ENCODE measurements around the gene TP53TG5.

Gene TP53TG5

GRCh38 chr20:45366192-45366591 lies 11.9 kb downstream of the TP53TG5 start:
- Histone ChIP-seq H3K4me1 (ENCODE audit: low read length) (peaks cover 70% of the 10 kb centered on the region), H3K4me2 (ENCODE audit: low read length) (no peak overlapping the region), H3K79me2 (ENCODE audit: low read length) (peaks cover 45% of the 10 kb centered on the region), H3K4me3 (ENCODE audit: low read length) (no peak overlapping the region), H3K27ac (ENCODE audit: low read length) (no peak overlapping the region), H3K9me3 (ENCODE audit: insufficient read depth, low read length) (no peaks in the 10 kb centered on the region), H3K9ac (ENCODE audit: low read length) (no peak overlapping the region), H2AFZ (ENCODE audit: low read depth, low read length) (no peak overlapping the region), H4K20me1 (ENCODE audit: insufficient read depth, low read length) (peaks cover 51% of the 10 kb centered on the region), H3K36me3 (replicated peaks; ENCODE audit: low read depth, low read length) (peaks cover 46% of the 10 kb centered on the region), H3K27me3 (ENCODE audit: low read depth, low read length) (peaks cover 32% of the 10 kb centered on the region)
- TF ChIP-seq, protein P1, sequence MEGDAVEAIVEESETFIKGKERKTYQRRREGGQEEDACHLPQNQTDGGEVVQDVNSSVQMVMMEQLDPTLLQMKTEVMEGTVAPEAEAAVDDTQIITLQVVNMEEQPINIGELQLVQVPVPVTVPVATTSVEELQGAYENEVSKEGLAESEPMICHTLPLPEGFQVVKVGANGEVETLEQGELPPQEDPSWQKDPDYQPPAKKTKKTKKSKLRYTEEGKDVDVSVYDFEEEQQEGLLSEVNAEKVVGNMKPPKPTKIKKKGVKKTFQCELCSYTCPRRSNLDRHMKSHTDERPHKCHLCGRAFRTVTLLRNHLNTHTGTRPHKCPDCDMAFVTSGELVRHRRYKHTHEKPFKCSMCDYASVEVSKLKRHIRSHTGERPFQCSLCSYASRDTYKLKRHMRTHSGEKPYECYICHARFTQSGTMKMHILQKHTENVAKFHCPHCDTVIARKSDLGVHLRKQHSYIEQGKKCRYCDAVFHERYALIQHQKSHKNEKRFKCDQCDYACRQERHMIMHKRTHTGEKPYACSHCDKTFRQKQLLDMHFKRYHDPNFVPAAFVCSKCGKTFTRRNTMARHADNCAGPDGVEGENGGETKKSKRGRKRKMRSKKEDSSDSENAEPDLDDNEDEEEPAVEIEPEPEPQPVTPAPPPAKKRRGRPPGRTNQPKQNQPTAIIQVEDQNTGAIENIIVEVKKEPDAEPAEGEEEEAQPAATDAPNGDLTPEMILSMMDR (IDR thresholded peaks at IDR 0.05; ENCODE audit: low read depth, low read length), result no peak
- TF ChIP-seq EZH2phosphoT487 (IDR thresholded peaks at IDR 0.05; ENCODE audit: low read depth), result no peak

DNA sequence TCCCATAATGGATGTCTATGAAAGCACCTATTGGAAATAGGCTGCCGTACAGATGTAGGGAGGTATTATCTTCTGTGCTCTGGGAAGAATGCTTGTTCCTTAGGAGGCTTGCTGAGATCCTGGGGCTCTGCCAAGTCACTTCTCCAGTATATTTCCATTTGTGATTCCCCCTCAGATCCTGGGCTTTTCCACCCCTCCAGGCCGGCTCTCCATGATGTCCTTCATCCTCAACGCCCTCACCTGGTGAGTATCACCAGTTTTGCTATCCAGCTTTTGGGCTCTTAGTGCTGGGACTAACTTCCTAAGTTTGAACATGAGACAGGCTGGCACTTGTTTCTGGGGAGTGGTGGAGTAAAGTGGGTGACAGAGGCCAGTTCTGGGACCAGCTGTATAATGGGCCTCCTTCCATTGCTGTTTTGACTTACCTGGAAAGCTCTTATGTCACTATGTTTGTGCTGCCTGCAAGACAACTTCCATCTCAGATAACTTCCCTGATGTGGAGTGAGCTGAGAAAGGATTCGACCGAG lies 12.6 kb downstream of the TP53TG5 start:
- Histone ChIP-seq H3K4me3 (ENCODE audit: low read length) (no peak overlapping the region), H3K79me2 (ENCODE audit: low read length) (peaks cover 43% of the 10 kb centered on the region), H3K4me1 (ENCODE audit: low read length) (peaks cover 74% of the 10 kb centered on the region), H3K9me3 (ENCODE audit: insufficient read depth, low read length) (no peaks in the 10 kb centered on the region), H4K20me1 (ENCODE audit: insufficient read depth, low read length) (peaks cover 45% of the 10 kb centered on the region), H3K9ac (ENCODE audit: low read length) (no peak overlapping the region), H3K27me3 (ENCODE audit: low read depth, low read length) (peaks cover 26% of the 10 kb centered on the region), H3K27ac (ENCODE audit: low read length) (no peak overlapping the region), H3K36me3 (replicated peaks; ENCODE audit: low read depth, low read length) (peaks cover 39% of the 10 kb centered on the region), H2AFZ (ENCODE audit: low read depth, low read length) (no peak overlapping the region), H3K4me2 (ENCODE audit: low read length) (no peak overlapping the region)
- TF ChIP-seq EZH2phosphoT487 (IDR thresholded peaks at IDR 0.05; ENCODE audit: low read depth), result no peak
- TF ChIP-seq, protein P1 (IDR thresholded peaks at IDR 0.05; ENCODE audit: low read depth, low read length), result no peak

DNA sequence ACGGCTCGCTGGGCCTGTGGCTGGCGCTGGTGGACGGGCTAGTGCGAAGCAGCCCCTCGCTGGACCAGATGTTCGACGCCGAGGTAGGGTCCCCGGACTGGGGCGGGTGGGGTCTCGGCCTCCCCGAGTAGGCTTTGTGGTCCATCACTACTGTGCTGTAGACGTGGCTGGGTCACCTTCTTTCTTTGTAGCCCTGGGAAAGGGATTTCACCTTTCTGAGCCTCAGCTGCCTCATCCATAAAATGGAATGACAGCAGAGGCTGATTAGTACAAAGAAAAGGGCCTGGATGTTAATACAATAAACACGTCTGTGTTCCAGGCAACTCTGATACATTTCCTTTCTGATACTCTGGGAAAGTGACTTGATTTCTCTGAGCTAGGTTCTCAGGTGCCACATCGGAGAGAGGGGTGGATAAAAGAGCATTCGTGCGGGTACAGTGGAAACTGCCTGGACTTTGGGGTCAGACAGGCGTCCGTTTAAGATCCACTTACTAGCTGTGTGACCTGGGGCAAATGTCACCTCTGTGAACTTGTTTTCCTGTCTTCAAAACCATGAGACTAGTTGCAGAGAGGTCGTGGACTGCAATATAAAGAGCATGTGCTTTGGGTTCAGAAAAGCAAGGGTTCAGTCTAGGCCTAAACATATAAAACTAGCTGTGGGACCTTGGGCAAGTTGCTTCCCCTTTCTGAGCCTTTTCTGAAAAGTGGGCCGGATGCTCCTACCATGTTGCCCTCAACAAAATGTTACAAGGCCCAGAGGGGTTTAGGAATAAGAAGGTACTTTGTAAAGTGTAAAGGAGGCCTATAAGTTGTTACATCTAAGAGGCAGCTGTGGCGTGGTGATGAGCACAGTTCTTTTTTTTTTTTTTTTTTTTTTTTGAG lies 14.3 kb downstream of the TP53TG5 start:
- Histone ChIP-seq H3K9ac (ENCODE audit: low read length) (peak overlapping the region; percentile 73), H3K27ac (ENCODE audit: low read length) (peak overlapping the region; percentile 70), H2AFZ (ENCODE audit: low read depth, low read length) (no peak overlapping the region), H3K4me1 (ENCODE audit: low read length) (peaks cover 72% of the 10 kb centered on the region), H3K4me3 (ENCODE audit: low read length) (peak overlapping the region; percentile 74), H3K4me2 (ENCODE audit: low read length) (peak overlapping the region; percentile 94), H4K20me1 (ENCODE audit: insufficient read depth, low read length) (peaks cover 35% of the 10 kb centered on the region), H3K9me3 (ENCODE audit: insufficient read depth, low read length) (no peaks in the 10 kb centered on the region), H3K36me3 (replicated peaks; ENCODE audit: low read depth, low read length) (peaks cover 34% of the 10 kb centered on the region), H3K79me2 (ENCODE audit: low read length) (peaks cover 36% of the 10 kb centered on the region), H3K27me3 (ENCODE audit: low read depth, low read length) (peaks cover 20% of the 10 kb centered on the region)
- TF ChIP-seq EZH2phosphoT487 (IDR thresholded peaks at IDR 0.05; ENCODE audit: low read depth), result no peak
- TF ChIP-seq, protein P1 (IDR thresholded peaks at IDR 0.05; ENCODE audit: low read depth, low read length), result no peak

- H3K4me1 ChIP-seq (ENCODE audit: low read length), result peaks cover 73% of the 10 kb centered on the region
- peak within 1 kb of the TSS; percentile 98 for H2AFZ ChIP-seq (ENCODE audit: low read depth, low read length)
- no peaks in the 10 kb centered on the region for H3K9me3 ChIP-seq (ENCODE audit: insufficient read depth, low read length)
- H3K4me2 ChIP-seq (ENCODE audit: low read length), result peak within 1 kb of the TSS; percentile 94
- peaks cover 20% of the 10 kb centered on the region for H3K27me3 ChIP-seq (ENCODE audit: low read depth, low read length)
- TF ChIP-seq, protein P1 (IDR thresholded peaks at IDR 0.05; ENCODE audit: low read depth, low read length), result peak; percentile 95
- no peak for TF ChIP-seq EZH2phosphoT487 (IDR thresholded peaks at IDR 0.05; ENCODE audit: low read depth)
- H3K27ac ChIP-seq (ENCODE audit: low read length), result peak within 1 kb of the TSS; percentile 70
- H3K79me2 ChIP-seq (ENCODE audit: low read length), result peaks cover 36% of the 10 kb centered on the region
- peak within 1 kb of the TSS; percentile 74 for H3K4me3 ChIP-seq (ENCODE audit: low read length)
- peaks cover 34% of the 10 kb centered on the region for H3K36me3 ChIP-seq (replicated peaks; ENCODE audit: low read depth, low read length)
- peaks cover 31% of the 10 kb centered on the region for H4K20me1 ChIP-seq (ENCODE audit: insufficient read depth, low read length)
- peak within 1 kb of the TSS; percentile 80 for H3K9ac ChIP-seq (ENCODE audit: low read length)
These were observed 15.1 kb downstream of the TP53TG5 start, which contains the start of gene SYS1 for GRCh38 chr20:45362804-45363610. SYS1 (plus strand) TSS chr20:45363156; CDS start chr20:45363532, 376 bp downstream.
